ENCODE results near the gene SH3TC1. TPM values are rescaled to one million over a fixed set of nuclear protein-coding genes. Genes with fewer than 3 reads are reported as not detected.

The SH3TC1 gene
- total RNA-seq, 1 experiment from 2014 or later, result 5.0 TPM

- DNase-seq (ENCODE audit: low read depth), result no peak
Observed at GRCh38 chr4:8180310-8181093, 18.6 kb upstream of the SH3TC1 start.

GRCh38 chr4:8181119-8181518 is 18.0 kb upstream of the SH3TC1 start:
- no peak for DNase-seq (ENCODE audit: low read depth)

- no peak for DNase-seq (ENCODE audit: low read depth)
Observed at GRCh38 chr4:8181844-8182243, 17.2 kb upstream of the SH3TC1 start.

- DNase-seq (ENCODE audit: low read depth), result no peak
Observed at GRCh38 chr4:8182294-8182693, 16.8 kb upstream of the SH3TC1 start.

- DNase-seq (ENCODE audit: low read depth), result peak; percentile 84
Observed at GRCh38 chr4:8182858-8183725, 16.0 kb upstream of the SH3TC1 start.

GRCh38 chr4:8184061-8184460 is 15.0 kb upstream of the SH3TC1 start:
- no peak for DNase-seq (ENCODE audit: low read depth)

GRCh38 chr4:8185295-8185694 is 13.8 kb upstream of the SH3TC1 start:
- DNase-seq (ENCODE audit: low read depth), result peak; percentile 96

GRCh38 chr4:8185930-8186329 is 13.2 kb upstream of the SH3TC1 start:
- no peak for DNase-seq (ENCODE audit: low read depth)

- DNase-seq (ENCODE audit: low read depth), result peak; percentile 54
Observed at GRCh38 chr4:8188085-8188484, 11.0 kb upstream of the SH3TC1 start.

- no peak for DNase-seq (ENCODE audit: low read depth)
Observed at GRCh38 chr4:8188743-8189550, 10.1 kb upstream of the SH3TC1 start.

GRCh38 chr4:8189551-8190466 is 9.3 kb upstream of the SH3TC1 start:
- DNase-seq (ENCODE audit: low read depth), result no peak

- DNase-seq (ENCODE audit: low read depth), result peak; percentile 83
Observed at GRCh38 chr4:8191136-8191747, 7.8 kb upstream of the SH3TC1 start.

- DNase-seq (ENCODE audit: low read depth), result peak; percentile 51
Observed at GRCh38 chr4:8192748-8193738, 6.0 kb upstream of the SH3TC1 start.

GRCh38 chr4:8194306-8195242 is 4.5 kb upstream of the SH3TC1 start:
- DNase-seq (ENCODE audit: low read depth), result no peak

- no peak for DNase-seq (ENCODE audit: low read depth)
Observed at GRCh38 chr4:8195431-8195830, 3.7 kb upstream of the SH3TC1 start.

- DNase-seq (ENCODE audit: low read depth), result no peak
Observed at GRCh38 chr4:8195841-8196458, 3.1 kb upstream of the SH3TC1 start.

GRCh38 chr4:8197521-8197920 is 1.6 kb upstream of the SH3TC1 start:
- no peak for DNase-seq (ENCODE audit: low read depth)
